Hepatocyte (in vitro differentiated cells): ENCODE data around the gene GPR18. TPM values are rescaled to one million over a fixed set of nuclear protein-coding genes. Genes with fewer than 3 reads are reported as not detected.

Experiments
- DNase-seq: peaks from one replicate; pipeline ENCODE4 v3.0.0-alpha.2; 2016; ENCODE audit warnings: low spot score
- H2AFZ ChIP-seq: fragments of 200-600 bp; sonication (generic); 2 replicates; pipeline ENCODE4 v1.6.0; 2016; ENCODE audit warnings: antibody characterized with exemption, mild to moderate bottlenecking
- H3K27ac ChIP-seq: fragments of 200-600 bp; sonication (generic); 2 replicates; pipeline ENCODE4 v1.5.1; 2016; ENCODE audit warnings: mild to moderate bottlenecking
- H3K27me3 ChIP-seq: fragments of 200-600 bp; sonication (generic); 2 replicates; pipeline ENCODE4 v1.6.1; 2016
- H3K36me3 ChIP-seq: fragments of 200-600 bp; sonication (generic); replicated peaks from 2 replicates; pipeline ENCODE4 v1.5.1; 2016; ENCODE audit warnings: low read depth; ENCODE audit not compliant: insufficient read depth
- H3K4me1 ChIP-seq: fragments of 200-600 bp; sonication (generic); 2 replicates; pipeline ENCODE4 v1.5.1; 2016; ENCODE audit warnings: mild to moderate bottlenecking, moderate library complexity; ENCODE audit not compliant: insufficient read depth
- H3K4me2 ChIP-seq: fragments of 200-600 bp; sonication (generic); 2 replicates; pipeline ENCODE4 v1.6.0; 2016
- H3K4me3 ChIP-seq: fragments of 200-600 bp; sonication (generic); 2 replicates; pipeline ENCODE4 v1.5.1; 2016; ENCODE audit warnings: mild to moderate bottlenecking
- H3K79me2 ChIP-seq: fragments of 200-600 bp; sonication (generic); 2 replicates; pipeline ENCODE4 v1.6.0; 2017; ENCODE audit warnings: mild to moderate bottlenecking
- H3K9me2 ChIP-seq: fragments of 200-600 bp; sonication (generic); replicated peaks from 2 replicates; pipeline ENCODE4 v1.6.0; 2017; ENCODE audit warnings: mild to moderate bottlenecking; ENCODE audit not compliant: insufficient read depth
- H3K9me3 ChIP-seq: fragments of 200-600 bp; sonication (generic); 2 replicates; pipeline ENCODE4 v1.5.1; 2016; ENCODE audit warnings: low read depth, mild to moderate bottlenecking
- H4K20me1 ChIP-seq: fragments of 200-600 bp; sonication (generic); 2 replicates; pipeline ENCODE4 v1.6.0; 2016; ENCODE audit warnings: mild to moderate bottlenecking; ENCODE audit not compliant: insufficient read depth, poor library complexity, severe bottlenecking
- EZH2 ChIP-seq: fragments of 200-600 bp; sonication (generic); IDR thresholded peaks from 2 replicates; pipeline ENCODE4 v1.6.1; 2016; ENCODE audit warnings: antibody characterized with exemption, mild to moderate bottlenecking, borderline replicate concordance
- EZH2phosphoT487 ChIP-seq: fragments of 200-600 bp; sonication (generic); IDR thresholded peaks from one replicate; pipeline ENCODE4 v1.6.1; 2018; ENCODE audit warnings: antibody characterized with exemption, mild to moderate bottlenecking, low read depth, moderate library complexity; ENCODE audit not compliant: unreplicated experiment, severe bottlenecking
- WGBS: methylation state at CpG from one replicate; pipeline ENCODE4 v1.1.6; 2016; ENCODE audit warnings: low lambda C conversion rate; ENCODE audit errors: missing lambda C conversion rate; 5-methylcytosine and 5-hydroxymethylcytosine counted together
- polyA plus RNA-seq: library from polyadenylated mRNA; unstranded; fragments of >200 nt; fragmentation: Nextera tagmentation; extraction: Ambion mirVana; gene quantifications from 2 replicates; pipeline ENCODE4 v1.2.1, GENCODE V29; 2016
- small RNA-seq: library from RNA; depleted of rRNA; stranded (forward); fragments of <200 nt; gene quantifications from one replicate; pipeline ENCODE3, GENCODE V24; 2014
- total RNA-seq: library from RNA; depleted of rRNA; stranded (reverse); fragments of >200 nt; gene quantifications from 2 replicates; pipeline ENCODE4 v1.2.3, GENCODE V29; 2014
- TF ChIP-seq, protein P1 (sequence below): fragments of 200-600 bp; sonication (generic); IDR thresholded peaks from 2 replicates; pipeline ENCODE4 v1.5.1; 2016; ENCODE audit warnings: antibody characterized with exemption, mild to moderate bottlenecking; ENCODE audit not compliant: poor library complexity

The GPR18 gene
- total and polyA plus RNA-seq, 2 experiments from 2014 or later: not detected

- TF ChIP-seq EZH2phosphoT487 (no peak), EZH2 (no peak)
- TF ChIP-seq, protein P1, sequence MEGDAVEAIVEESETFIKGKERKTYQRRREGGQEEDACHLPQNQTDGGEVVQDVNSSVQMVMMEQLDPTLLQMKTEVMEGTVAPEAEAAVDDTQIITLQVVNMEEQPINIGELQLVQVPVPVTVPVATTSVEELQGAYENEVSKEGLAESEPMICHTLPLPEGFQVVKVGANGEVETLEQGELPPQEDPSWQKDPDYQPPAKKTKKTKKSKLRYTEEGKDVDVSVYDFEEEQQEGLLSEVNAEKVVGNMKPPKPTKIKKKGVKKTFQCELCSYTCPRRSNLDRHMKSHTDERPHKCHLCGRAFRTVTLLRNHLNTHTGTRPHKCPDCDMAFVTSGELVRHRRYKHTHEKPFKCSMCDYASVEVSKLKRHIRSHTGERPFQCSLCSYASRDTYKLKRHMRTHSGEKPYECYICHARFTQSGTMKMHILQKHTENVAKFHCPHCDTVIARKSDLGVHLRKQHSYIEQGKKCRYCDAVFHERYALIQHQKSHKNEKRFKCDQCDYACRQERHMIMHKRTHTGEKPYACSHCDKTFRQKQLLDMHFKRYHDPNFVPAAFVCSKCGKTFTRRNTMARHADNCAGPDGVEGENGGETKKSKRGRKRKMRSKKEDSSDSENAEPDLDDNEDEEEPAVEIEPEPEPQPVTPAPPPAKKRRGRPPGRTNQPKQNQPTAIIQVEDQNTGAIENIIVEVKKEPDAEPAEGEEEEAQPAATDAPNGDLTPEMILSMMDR: no peak
- H4K20me1 ChIP-seq: peaks cover 80% of the 10 kb centered on the region
- H3K27ac ChIP-seq: no peak overlapping the region
- 97% methylated on average over 5 of the region's 5 CpGs for WGBS
- H3K9me2 ChIP-seq: no peaks in the 10 kb centered on the region
- DNase-seq: no peak
- H2AFZ ChIP-seq: no peak overlapping the region
- no peak overlapping the region for H3K4me2 ChIP-seq
- peaks cover 97% of the 10 kb centered on the region for H3K79me2 ChIP-seq
- H3K4me1 ChIP-seq: peaks cover 10% of the 10 kb centered on the region
- H3K36me3 ChIP-seq: no peaks in the 10 kb centered on the region
- H3K4me3 ChIP-seq: no peak overlapping the region
- H3K27me3 ChIP-seq: no peaks in the 10 kb centered on the region
- H3K9me3 ChIP-seq: no peaks in the 10 kb centered on the region
Observed at GRCh38 chr13:99206873-99207272, 51.3 kb downstream of the GPR18 start.

DNA sequence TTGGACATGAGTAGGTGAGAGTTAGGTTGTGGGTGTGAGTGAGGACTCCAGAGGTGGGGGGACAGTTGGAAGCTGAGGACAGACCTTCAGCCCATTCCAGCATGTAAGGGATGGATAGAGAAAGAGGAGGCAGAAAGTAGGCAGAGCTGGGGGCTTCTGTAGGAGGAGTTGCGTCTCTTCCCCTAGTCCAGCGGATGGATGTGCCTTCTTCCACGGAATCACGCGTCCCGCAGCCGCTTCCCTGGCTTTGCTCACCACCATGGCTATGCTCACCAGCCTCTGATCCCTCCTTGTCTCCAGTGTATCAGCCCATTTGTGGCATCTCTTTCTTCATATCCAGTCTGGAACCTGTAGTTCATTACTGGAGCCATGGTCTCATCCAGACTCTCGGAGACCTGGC lies 52.0 kb downstream of the GPR18 start:
- Histone ChIP-seq H3K4me3 (no peak overlapping the region), H2AFZ (no peak overlapping the region), H3K36me3 (no peaks in the 10 kb centered on the region), H4K20me1 (peaks cover 74% of the 10 kb centered on the region), H3K79me2 (peaks cover 91% of the 10 kb centered on the region), H3K9me3 (no peaks in the 10 kb centered on the region), H3K4me1 (peaks cover 10% of the 10 kb centered on the region), H3K9me2 (no peaks in the 10 kb centered on the region), H3K27ac (no peak overlapping the region), H3K4me2 (no peak overlapping the region), H3K27me3 (no peaks in the 10 kb centered on the region)
- TF ChIP-seq, protein P1: no peak
- no peak for TF ChIP-seq EZH2phosphoT487
- TF ChIP-seq EZH2: no peak
- WGBS: over 99% methylated on average over 8 of the region's 8 CpGs
- DNase-seq: no peak

GRCh38 chr13:99205621-99206220 lies 52.5 kb downstream of the GPR18 start:
- no peaks in the 10 kb centered on the region for H3K9me3 ChIP-seq
- no peak overlapping the region for H3K4me3 ChIP-seq
- no peak for DNase-seq
- no peaks in the 10 kb centered on the region for H3K9me2 ChIP-seq
- H4K20me1 ChIP-seq: peaks cover 69% of the 10 kb centered on the region
- TF ChIP-seq, protein P1: no peak
- TF ChIP-seq EZH2phosphoT487 (no peak), EZH2 (no peak)
- H3K4me2 ChIP-seq: no peak overlapping the region
- H3K4me1 ChIP-seq: peaks cover 10% of the 10 kb centered on the region
- H2AFZ ChIP-seq: no peak overlapping the region
- 85% methylated on average over 22 of the region's 22 CpGs for WGBS
- no peak overlapping the region for H3K27ac ChIP-seq
- peaks cover 86% of the 10 kb centered on the region for H3K79me2 ChIP-seq
- no peaks in the 10 kb centered on the region for H3K27me3 ChIP-seq
- H3K36me3 ChIP-seq: no peaks in the 10 kb centered on the region

Small RNA genes lying within 50 kb of the gene (small RNA-seq; reads per million reads assigned to genes)
- gene RN7SKP9: 0.25 reads per million

Other genes with a start within 250 kb of the GPR18 start
- 78.2 and 87.7 TPM in 2 replicates for gene UBAC2, start 57.5 kb downstream of the GPR18 start, total RNA-seq
- 68.2 and 83.1 TPM in 2 replicates for gene UBAC2, start 57.5 kb downstream of the GPR18 start, polyA plus RNA-seq
- 5.2 and 5.3 TPM in 2 replicates for gene GPR183, start 49.0 kb upstream of the GPR18 start, total RNA-seq
- 1.4 and 3.0 TPM in 2 replicates for gene GPR183, start 49.0 kb upstream of the GPR18 start, polyA plus RNA-seq
- 272 and 280 TPM in 2 replicates for gene TM9SF2, start 243.1 kb upstream of the GPR18 start, total RNA-seq
- 160 and 184 TPM in 2 replicates for gene TM9SF2, start 243.1 kb upstream of the GPR18 start, polyA plus RNA-seq